Measurements from ENCODE around the gene INO80B. TPM values are rescaled to one million over a fixed set of nuclear protein-coding genes. Genes with fewer than 3 reads are reported as not detected.

The INO80B gene
- total and polyA plus RNA-seq, 8 donors: 4.7 to 52.2 (median 32.2) TPM; not detected in 1

GRCh38 chr2:74426181-74426758, 28.6 kb upstream of the INO80B start:
- Histone ChIP-seq H3K4me1 (peaks cover 0 to 12% (median 10%) of the 10 kb centered on the region in 4 donors), H3K27me3 (no peaks in the 10 kb centered on the region), H3K4me3 (no peak overlapping the region), H3K36me3 (peaks cover 32 to 69% (median 66%) of the 10 kb centered on the region in 4 donors), H3K9me3 (no peaks in the 10 kb centered on the region), H3K27ac (no peak overlapping the region)
- DNase-seq: no peak
- intact Hi-C loops (cut with DNase I; ENCODE audit: low total_unique reads): no loop called here
- no peak for TF ChIP-seq CTCF (IDR thresholded peaks at IDR 0.05)
- TF ChIP-seq POLR2A (IDR thresholded peaks at IDR 0.05): no peak
- no peak for TF ChIP-seq POLR2AphosphoS5 (IDR thresholded peaks at IDR 0.05)
- TF ChIP-seq EP300 (IDR thresholded peaks at IDR 0.05): no peak
- WGBS, 5 donors: 67 to 85% (median 76%) methylated on average over 13 to 14 of the region's 14 CpGs

- TF ChIP-seq POLR2A (IDR thresholded peaks at IDR 0.05) (no peak), EP300 (IDR thresholded peaks at IDR 0.05) (no peak), POLR2AphosphoS5 (IDR thresholded peaks at IDR 0.05) (no peak), CTCF (IDR thresholded peaks at IDR 0.05) (no peak)
- no peaks in the 10 kb centered on the region for H3K4me1 ChIP-seq
- no peak overlapping the region for H3K27ac ChIP-seq
- H3K4me3 ChIP-seq: no peak overlapping the region
- H3K27me3 ChIP-seq: no peaks in the 10 kb centered on the region
- no peak for DNase-seq
- H3K9me3 ChIP-seq: no peaks in the 10 kb centered on the region
- H3K36me3 ChIP-seq: peaks cover 32 to 82% (median 79%) of the 10 kb centered on the region in 4 donors
- intact Hi-C loops (cut with DNase I; ENCODE audit: low total_unique reads): no loop called here
- 77 to 85% (median 80%) methylated on average over 3 of the region's 3 CpGs for WGBS, 5 donors
Observed at GRCh38 chr2:74427551-74427950, 27.3 kb upstream of the INO80B start.

GRCh38 chr2:74428675-74429074, 26.2 kb upstream of the INO80B start:
- Histone ChIP-seq H3K36me3 (peaks cover 32 to 84% (median 79%) of the 10 kb centered on the region in 4 donors), H3K27me3 (no peaks in the 10 kb centered on the region), H3K27ac (no peak overlapping the region), H3K4me1 (no peaks in the 10 kb centered on the region), H3K9me3 (no peaks in the 10 kb centered on the region), H3K4me3 (no peak overlapping the region)
- WGBS, 5 donors: 70 to 90% (median 87%) methylated on average over 5 of the region's 5 CpGs
- TF ChIP-seq POLR2A (IDR thresholded peaks at IDR 0.05) (no peak), CTCF (IDR thresholded peaks at IDR 0.05) (no peak), POLR2AphosphoS5 (IDR thresholded peaks at IDR 0.05) (no peak), EP300 (IDR thresholded peaks at IDR 0.05) (no peak)
- intact Hi-C loops (cut with DNase I; ENCODE audit: low total_unique reads): no loop called here
- DNase-seq: no peak

GRCh38 chr2:74429487-74430451, 25.1 kb upstream of the INO80B start:
- peak in 1 of 2 donors; percentile 53 for DNase-seq
- H3K9me3 ChIP-seq: no peaks in the 10 kb centered on the region
- no peak overlapping the region for H3K4me3 ChIP-seq
- no peaks in the 10 kb centered on the region for H3K27me3 ChIP-seq
- peaks cover 32 to 80% (median 78%) of the 10 kb centered on the region in 4 donors for H3K36me3 ChIP-seq
- H3K4me1 ChIP-seq: no peaks in the 10 kb centered on the region
- TF ChIP-seq POLR2AphosphoS5 (IDR thresholded peaks at IDR 0.05): no peak
- intact Hi-C loops (cut with DNase I; ENCODE audit: low total_unique reads): no loop called here
- no peak overlapping the region for H3K27ac ChIP-seq
- 67 to 81% (median 72%) methylated on average over 16 to 18 of the region's 18 CpGs for WGBS, 5 donors
